NCI-H2196 (cell line): ENCODE measurements around the gene TESK1.
"Not testable (repeated sequence)": the region's sequence is repeated elsewhere in the genome, so short reads cannot be mapped to it uniquely, and the experiment has no call there.

ENCODE experiments used
- DNase-seq: peaks from one replicate; lab custom pipeline; 2025; ENCODE audit not compliant: unreplicated experiment; lab: John Stamatoyannopoulos, UW

TESK1 gene

GRCh38 chr9:35579659-35580227, 25.3 kb upstream of the TESK1 start:
- not testable (repeated sequence) for DNase-seq

- DNase-seq = not testable (repeated sequence)
Measured at GRCh38 chr9:35583521-35583920, 21.5 kb upstream of the TESK1 start.

GRCh38 chr9:35584681-35585080, 20.4 kb upstream of the TESK1 start:
- not testable (repeated sequence) for DNase-seq

GRCh38 chr9:35588506-35588905, 16.6 kb upstream of the TESK1 start:
- DNase-seq = not testable (repeated sequence)

GRCh38 chr9:35593581-35593980, 11.5 kb upstream of the TESK1 start:
- no peak for DNase-seq

GRCh38 chr9:35594471-35594870, 10.6 kb upstream of the TESK1 start:
- DNase-seq = no peak

- DNase-seq = not testable (repeated sequence)
Measured at GRCh38 chr9:35596907-35597306, 8.2 kb upstream of the TESK1 start.

- DNase-seq = no peak
Measured at GRCh38 chr9:35598866-35599590, 6.0 kb upstream of the TESK1 start.

- no peak for DNase-seq
Measured at GRCh38 chr9:35599763-35600604, 5.1 kb upstream of the TESK1 start.

- DNase-seq = peak; percentile 61
Measured at GRCh38 chr9:35603506-35603985, 1.5 kb upstream of the TESK1 start.

- peak; percentile 99 for DNase-seq
Measured at GRCh38 chr9:35603986-35604577, 980 bp upstream of the TESK1 start.

GRCh38 chr9:35605351-35606137, 482 bp downstream of the TESK1 start:
- DNase-seq = no peak

- DNase-seq = no peak
Measured at GRCh38 chr9:35606138-35606504, 1.1 kb downstream of the TESK1 start.

GRCh38 chr9:35606726-35607125, 1.7 kb downstream of the TESK1 start:
- DNase-seq = no peak

- DNase-seq = no peak
Measured at GRCh38 chr9:35608221-35608620, 3.2 kb downstream of the TESK1 start.

- no peak for DNase-seq
Measured at GRCh38 chr9:35609001-35609819, 4.1 kb downstream of the TESK1 start.

GRCh38 chr9:35609820-35610163, 4.7 kb downstream of the TESK1 start:
- no peak for DNase-seq

- DNase-seq = no peak
Measured at GRCh38 chr9:35611230-35611797, 6.3 kb downstream of the TESK1 start.

GRCh38 chr9:35612066-35612465, 7.0 kb downstream of the TESK1 start:
- not testable (repeated sequence) for DNase-seq

- DNase-seq = no peak
Measured at GRCh38 chr9:35612843-35613242, 7.8 kb downstream of the TESK1 start.
